ENCODE data around the gene DCAF5.
"Not testable (repeated sequence)": the region's sequence is repeated elsewhere in the genome, so short reads cannot be mapped to it uniquely, and the experiment has no call there.

Gene DCAF5

DNA sequence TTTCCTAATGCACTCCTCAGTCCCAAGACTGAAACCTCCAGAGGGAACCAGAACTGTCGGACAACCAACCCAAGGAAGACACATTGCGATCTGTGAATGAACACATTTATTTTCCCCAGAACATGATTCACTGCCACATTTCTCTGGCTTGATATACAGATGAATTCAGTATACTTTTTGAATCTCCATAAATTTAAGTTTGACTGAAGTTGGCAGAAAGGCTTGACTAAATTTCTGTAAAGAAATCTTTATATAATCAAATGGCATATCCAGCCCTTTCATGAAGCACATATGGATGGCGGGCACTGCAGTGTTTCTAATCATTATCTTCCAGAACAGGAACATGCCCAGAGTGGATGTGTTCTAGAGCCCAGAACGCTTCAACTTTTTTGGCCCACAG, 56.7 kb downstream of the DCAF5 start:
- DNase-seq (ENCODE audit: low read depth in 3 of 3) = no peak

- DNase-seq (ENCODE audit: low read depth in 3 of 3) = no peak
Measured at GRCh38 chr14:69094481-69094880, 58.4 kb downstream of the DCAF5 start.

- DNase-seq (ENCODE audit: low read depth in 3 of 3) = no peak
Measured at GRCh38 chr14:69093631-69094421, 59.1 kb downstream of the DCAF5 start.

DNA sequence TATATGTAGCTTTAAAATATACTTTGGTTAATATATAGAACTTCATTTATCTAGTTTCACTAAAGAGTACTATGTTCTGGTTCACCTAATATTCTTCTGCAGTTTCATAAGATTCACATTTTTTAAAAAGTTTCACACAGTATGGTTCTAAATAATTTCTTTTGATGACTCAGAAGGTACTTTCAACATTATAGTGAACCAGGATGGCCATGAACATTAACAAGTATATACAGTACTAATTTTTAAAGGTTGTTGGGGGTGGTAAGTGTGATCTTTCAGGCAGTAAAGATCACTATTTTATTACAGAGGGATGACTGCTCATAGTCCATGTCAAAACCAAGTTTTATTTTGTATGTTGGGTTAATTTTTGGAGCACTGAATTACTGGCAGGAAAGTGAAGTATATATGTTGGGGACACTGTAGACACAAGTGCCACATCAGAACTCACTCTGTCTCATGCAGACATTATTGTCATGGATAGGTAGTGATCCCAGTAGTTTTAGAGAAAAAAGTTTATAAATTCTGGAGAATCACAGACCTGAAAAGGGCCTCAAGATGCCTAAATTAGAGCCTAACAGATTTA, 60.0 kb downstream of the DCAF5 start:
- no peak for DNase-seq (ENCODE audit: low read depth in 3 of 3)

- DNase-seq (ENCODE audit: low read depth in 3 of 3) = no peak
Measured at GRCh38 chr14:69091695-69092094, 61.2 kb downstream of the DCAF5 start.

DNA sequence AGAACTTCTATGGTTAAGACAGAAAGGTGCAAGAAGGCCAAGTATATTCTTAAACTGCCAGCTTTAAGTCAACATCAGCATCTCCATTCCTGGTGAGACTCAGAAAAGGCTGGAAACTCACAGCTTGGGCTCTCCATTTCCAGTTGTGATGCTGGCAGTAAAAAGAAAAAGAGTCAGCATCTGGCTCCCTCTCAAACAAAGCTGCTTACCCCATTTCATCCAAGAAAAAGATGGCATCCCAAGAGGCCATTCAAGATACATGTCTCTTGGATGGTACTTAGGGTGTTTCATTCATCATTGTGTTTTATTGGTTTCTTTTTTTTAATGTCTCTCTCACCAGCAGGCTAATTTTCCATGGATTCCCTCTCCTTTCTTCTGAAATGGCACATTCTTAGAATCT, 61.9 kb downstream of the DCAF5 start:
- no peak for DNase-seq (ENCODE audit: low read depth in 3 of 3)

- DNase-seq (ENCODE audit: low read depth in 3 of 3) = no peak
Measured at GRCh38 chr14:69090187-69090789, 62.6 kb downstream of the DCAF5 start.

DNA sequence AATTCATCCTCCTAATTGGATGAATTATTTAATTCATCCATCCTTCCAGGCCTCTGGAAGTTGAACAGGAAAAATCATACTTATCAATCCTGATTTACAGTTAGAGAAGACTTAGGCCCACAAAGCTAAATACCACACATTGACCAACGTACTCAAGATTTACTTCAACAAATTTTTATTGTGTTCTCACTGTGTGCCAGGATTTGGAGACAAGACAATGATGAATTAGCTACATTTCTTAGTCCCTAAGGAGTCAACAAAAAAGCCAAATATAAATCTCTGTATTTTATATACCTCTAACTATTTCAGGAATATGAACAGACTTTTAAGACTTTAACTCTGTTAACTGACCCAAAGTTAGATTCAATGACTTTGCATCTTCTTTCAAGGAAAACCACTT, 63.9 kb downstream of the DCAF5 start:
- no peak for DNase-seq (ENCODE audit: low read depth in 3 of 3)

DNA sequence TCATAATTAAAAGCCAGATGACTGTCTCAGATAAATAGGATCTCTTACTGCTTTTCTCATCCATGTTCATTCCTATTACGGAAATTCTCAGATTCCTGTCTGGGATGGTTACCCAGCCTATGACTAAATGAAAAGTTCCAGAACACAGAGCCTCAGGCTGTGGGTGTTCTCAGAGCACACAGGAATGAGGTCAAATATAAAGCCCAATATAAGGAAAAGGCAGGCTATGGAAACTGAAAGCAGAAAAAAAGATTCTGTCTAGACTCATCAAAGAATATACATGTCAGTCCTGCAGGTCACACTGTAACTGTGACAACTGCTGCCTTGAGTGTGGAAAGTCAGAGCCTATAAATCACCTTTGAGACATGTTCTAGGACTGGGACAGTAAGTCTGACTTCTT, 64.3 kb downstream of the DCAF5 start:
- DNase-seq (ENCODE audit: low read depth in 3 of 3) = no peak

DNA sequence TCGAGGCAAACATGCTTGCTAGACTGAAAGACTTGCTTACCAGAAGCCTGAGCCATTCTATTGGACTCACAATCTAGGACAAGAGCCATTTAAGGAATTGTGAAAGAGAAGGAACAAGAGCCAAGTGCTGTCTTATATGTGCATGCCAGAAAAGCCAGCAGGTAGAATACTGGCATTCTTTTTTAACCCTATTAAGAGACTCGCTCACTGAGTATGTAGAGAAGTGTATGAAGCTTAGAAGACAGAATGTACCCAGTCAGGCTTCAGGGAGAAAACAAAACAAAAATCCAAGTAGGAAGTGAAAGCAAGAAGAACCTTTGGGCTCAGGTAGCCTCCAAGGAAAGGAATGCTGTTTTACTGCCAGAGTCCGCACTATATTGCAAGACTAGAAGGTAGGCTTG, 65.9 kb downstream of the DCAF5 start:
- DNase-seq (ENCODE audit: low read depth in 3 of 3) = no peak

DNA sequence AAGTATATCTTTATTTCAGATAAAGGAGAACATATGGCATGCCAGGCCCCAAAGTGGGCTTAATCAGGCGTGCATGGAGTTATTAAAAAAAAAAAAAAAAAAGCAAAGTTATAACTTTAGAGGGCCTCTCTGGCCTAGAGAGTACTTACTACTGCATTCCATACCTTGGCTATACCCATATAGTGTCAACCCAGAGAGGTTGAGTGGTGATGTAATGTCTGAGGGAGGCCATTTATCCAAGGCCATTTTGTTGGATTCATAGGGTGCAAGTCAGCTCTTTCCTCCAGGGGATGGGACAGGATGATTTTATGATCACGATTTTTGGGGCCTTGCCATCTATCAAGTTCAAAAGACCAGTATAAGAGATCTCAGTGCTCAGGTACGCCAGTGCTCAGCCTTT, 66.4 kb downstream of the DCAF5 start:
- no peak for DNase-seq (ENCODE audit: low read depth in 3 of 3)

- no peak for DNase-seq (ENCODE audit: low read depth in 3 of 3)
Measured at GRCh38 chr14:69084023-69084422, 68.9 kb downstream of the DCAF5 start.

DNA sequence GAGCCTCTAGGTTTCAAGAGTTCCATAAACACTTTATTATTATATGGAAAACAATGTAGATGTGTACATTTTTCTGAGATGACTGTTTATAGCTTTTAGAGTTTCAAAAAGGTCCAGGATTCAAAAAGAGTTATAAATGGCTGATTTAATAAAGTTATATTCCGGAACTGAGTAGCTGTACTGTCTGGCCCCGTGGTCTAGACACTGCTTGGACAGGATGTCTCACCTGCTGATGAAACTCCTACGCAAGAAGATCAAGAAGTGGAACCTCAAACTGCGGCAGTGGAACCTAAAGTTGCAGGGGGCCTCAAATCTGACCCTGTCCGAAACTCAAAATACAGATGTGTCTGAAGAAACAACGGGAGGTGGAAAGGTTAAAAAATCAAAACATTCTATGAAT, 69.7 kb downstream of the DCAF5 start:
- no peak for DNase-seq (ENCODE audit: low read depth in 3 of 3)

DNA sequence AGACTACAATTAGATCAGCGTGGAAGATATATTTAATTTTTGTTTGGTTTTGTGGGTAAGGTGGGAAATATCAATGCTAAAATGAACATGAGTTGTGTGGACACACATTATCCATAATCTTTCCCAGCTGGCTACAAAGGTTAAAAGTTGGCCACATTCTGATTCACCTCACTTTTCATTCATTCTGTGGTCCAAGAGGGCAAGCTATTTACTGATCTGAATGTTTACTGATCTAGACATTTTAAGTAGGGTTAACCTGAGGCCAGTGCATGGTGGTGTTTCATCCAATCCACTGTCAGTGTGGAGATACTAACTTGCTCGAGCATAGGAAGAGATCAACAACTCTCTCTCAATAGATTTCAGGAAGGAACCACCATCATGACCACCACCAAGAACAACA, 71.6 kb downstream of the DCAF5 start:
- no peak for DNase-seq (ENCODE audit: low read depth in 3 of 3)

DNA sequence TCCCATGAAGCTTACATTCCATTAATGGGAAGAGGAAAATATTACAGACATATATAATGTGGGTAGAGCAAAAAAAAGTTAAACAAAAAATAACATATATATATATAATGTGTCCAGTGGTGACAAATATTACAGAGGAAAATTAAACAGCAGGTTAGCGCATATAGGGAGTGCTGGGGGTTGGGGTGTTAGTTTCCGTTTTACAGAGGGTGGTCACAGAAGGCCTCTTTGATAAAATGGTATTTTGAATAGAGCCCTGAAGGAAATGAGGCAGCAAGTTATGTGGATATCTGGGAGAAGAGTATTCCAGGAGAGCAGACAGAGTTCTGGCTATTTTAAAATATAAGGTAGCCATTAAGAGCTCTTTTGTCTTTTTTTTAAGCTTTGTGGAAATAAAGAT, 73.2 kb downstream of the DCAF5 start:
- DNase-seq (ENCODE audit: low read depth in 3 of 3) = no peak

- DNase-seq (ENCODE audit: low read depth in 3 of 3) = no peak
Measured at GRCh38 chr14:69079188-69079742, 73.7 kb downstream of the DCAF5 start.

GRCh38 chr14:69077841-69078240, 75.1 kb downstream of the DCAF5 start:
- no peak for DNase-seq (ENCODE audit: low read depth in 3 of 3)

DNA sequence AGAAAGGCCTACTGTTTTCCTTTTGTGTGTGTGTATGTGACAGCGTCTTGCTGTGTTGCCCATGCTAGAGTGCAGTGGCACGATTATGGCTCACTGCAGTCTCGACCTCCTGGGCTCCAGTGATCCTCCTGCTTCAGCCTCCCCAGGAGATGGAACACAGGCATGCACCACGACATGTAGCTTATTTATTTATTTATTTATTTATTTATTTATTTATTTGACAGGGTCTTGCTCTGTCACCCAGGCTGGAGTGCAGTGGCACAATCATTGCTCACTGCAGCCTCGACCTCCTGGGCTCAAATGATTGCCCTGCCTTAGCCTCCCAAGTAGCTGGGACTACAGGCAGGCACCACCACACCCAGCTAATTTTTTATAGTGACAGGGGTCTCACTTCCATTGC, 75.7 kb downstream of the DCAF5 start:
- not testable (repeated sequence) for DNase-seq (ENCODE audit: low read depth in 3 of 3)

GRCh38 chr14:69076341-69076740, 76.6 kb downstream of the DCAF5 start:
- DNase-seq (ENCODE audit: low read depth in 3 of 3) = no peak

DNA sequence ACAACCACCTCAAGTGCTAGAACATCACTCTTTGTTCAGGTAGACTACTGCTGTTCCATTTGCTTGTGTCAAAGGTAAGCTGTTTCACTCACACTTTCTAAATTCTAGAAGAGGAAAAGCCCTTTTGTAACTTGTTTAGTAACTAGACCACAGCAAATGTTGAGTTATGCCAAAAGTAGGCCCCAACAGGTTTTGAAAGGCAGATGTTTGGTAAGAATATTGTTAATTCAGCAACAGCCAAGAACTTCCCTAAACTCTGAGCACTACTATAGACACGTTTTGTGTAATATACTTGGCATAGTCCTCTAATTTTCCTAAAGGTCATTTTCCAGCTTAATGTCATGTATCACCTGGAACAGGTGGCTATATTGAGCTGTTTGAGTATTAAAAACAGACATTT, 79.0 kb downstream of the DCAF5 start:
- DNase-seq (ENCODE audit: low read depth in 3 of 3) = no peak

DNA sequence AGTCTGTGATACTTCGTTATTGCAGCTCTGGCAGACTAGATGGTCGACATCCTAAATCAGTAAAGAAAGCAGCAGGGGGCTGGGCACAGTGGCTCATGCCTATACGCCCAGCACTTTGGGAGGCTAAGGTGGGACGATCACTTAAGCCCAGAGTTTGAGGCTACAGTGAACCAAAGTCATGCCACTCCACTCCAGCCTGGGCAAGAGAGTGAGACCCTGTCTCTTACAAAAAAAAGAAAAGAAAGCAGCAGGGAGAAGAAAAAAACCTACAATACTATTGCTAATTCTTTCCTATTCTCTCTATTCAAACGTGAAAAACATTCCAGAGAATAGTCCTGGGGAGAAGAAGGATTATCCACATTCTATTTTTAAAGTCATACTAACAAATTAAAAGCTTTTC, 79.5 kb downstream of the DCAF5 start:
- no peak for DNase-seq (ENCODE audit: low read depth in 3 of 3)

DNA sequence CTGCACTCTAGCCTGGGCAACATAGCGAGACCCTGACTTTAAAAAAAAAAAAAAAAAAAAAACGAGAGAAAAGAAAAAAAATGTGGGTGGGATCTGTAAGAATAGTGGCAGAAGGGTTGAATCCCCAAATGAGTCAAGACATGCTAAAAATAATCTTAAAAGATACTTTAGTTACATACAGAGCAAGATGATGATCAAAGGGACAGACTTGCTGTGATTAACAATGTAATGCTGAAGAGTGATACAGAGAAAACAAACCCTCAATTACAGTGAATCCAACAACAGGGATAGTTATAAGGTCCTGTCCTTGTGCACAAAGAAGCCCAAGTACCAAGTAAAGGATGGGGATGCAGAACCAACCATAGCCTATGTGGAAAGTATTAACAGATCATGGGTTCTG, 80.3 kb downstream of the DCAF5 start:
- no peak for DNase-seq (ENCODE audit: low read depth in 3 of 3)
